Motor neuron (in vitro differentiated cells): Measurements from ENCODE around the gene ETS2. TPM values are rescaled to one million over a fixed set of nuclear protein-coding genes. Genes with fewer than 3 reads are reported as not detected.
A peak's percentile ranks its signal among the peaks of the same experiment; 100 is the strongest.

Experiments
- ATAC-seq, 8 experiments: fragments of 200-7000 bp; cut with Tn5 transposase; replicated peaks in 6 of 8; 2 replicates each; pipeline ENCODE4 v1.8.0; 2021; ENCODE audit warnings: mild to moderate bottlenecking in 8 of 8, moderate library complexity in 8 of 8
- H3K27ac ChIP-seq, 2 donors: fragments of 250-450 bp; sonication (Bioruptor Pico); 2 replicates each; pipeline ENCODE4 v1.9.0; 2021; ENCODE audit warnings: antibody characterized with exemption in 2 of 2, mild to moderate bottlenecking in 2 of 2, moderate library complexity in 1 of 2
- H3K4me1 ChIP-seq, 2 donors: fragments of 250-450 bp; sonication (Bioruptor Pico); replicated peaks in 1 of 2; 2 replicates each; pipeline ENCODE4 v1.6.1; 2021; ENCODE audit warnings: antibody characterized with exemption in 2 of 2, mild to moderate bottlenecking in 2 of 2, moderate library complexity in 1 of 2
- H3K4me3 ChIP-seq, 5 donors: fragments of 250-450 bp; sonication (Bioruptor Pico); 2 replicates each; pipeline ENCODE4 v1.9.0; 2021; ENCODE audit warnings: antibody characterized with exemption in 5 of 5, mild to moderate bottlenecking in 5 of 5, moderate library complexity in 4 of 5
- whole genome bisulfite sequencing, 10 experiments: fragments of 450-650 bp; shearing (Covaris generic); methylation state at CpG; one replicate each; pipeline ENCODE4 v1.0.0; 2022; 5-methylcytosine and 5-hydroxymethylcytosine counted together
- in situ Hi-C, 9 experiments: fragments of 400-800 bp; cut with MboI; loops; one replicate each; pipeline ENCODE4 v1.15.0; 2021; ENCODE audit warnings: low sequenced_read_pairs in 9 of 9, low pct_unique_long_range_greater_than_20kb in 2 of 9; ENCODE audit not compliant: unreplicated experiment in 9 of 9
- total RNA-seq, 8 experiments: library from RNA; unstranded; fragments of 300-600 nt; gene quantifications; 2 replicates each; pipeline versions ENCODE4 v1.2.3 to v1.2.4, GENCODE V29; 2022

Gene ETS2
- total RNA-seq, 8 experiments from 2014 or later: 6.4 to 44.1 (median 9.2) TPM

DNA sequence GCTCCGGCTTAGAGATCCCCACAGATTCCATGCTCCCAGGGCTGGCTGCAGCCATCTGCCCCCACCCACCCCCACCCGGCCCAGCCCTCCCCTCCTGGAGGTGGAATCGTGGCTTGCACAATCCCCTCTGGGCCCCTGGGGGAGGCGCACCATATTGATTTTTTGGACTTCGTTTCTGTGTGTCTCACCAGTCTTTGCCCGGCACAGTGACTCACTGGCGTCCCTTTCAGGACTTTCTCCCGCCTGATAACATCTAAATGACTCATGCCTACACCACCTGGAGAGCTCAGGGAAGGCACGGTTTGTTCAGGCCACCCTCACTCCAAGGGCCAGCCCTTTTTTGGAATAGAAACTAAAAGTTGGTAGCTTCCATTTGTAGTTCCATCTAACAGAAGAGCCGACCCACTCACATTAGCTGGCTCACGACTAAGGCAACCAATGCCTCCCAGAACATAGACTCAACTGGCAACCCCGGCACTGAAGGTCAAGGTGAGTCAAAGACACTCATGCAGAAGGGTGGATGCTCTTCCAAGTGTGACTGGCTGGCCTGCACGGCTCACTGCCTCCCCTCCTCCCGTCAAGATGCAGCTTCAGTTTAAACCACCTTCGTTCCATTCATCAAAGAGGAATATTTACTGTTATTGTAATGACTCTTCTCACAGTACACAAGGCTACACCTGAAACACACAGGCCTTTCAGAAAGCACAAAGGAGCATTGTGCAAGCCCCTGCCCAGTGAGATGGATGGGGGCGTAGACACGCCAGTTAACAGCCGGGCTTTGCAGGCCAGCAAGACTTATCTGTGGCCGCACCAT, 18.1 kb upstream of the ETS2 start:
- in situ Hi-C loops: no loop called here
- Histone ChIP-seq H3K4me3 (no peak overlapping the region), H3K4me1 (no peaks in the 10 kb centered on the region), H3K27ac (no peak overlapping the region)
- WGBS, 10 experiments: 56 to 100% (median 80%) methylated on average over 1 to 8 of the region's 19 CpGs; no CpG with 5 or more reads in 2 of the 10 experiments
- peak in 7 of 8 experiments; percentile 46 to 81 (median 71) for ATAC-seq

DNA sequence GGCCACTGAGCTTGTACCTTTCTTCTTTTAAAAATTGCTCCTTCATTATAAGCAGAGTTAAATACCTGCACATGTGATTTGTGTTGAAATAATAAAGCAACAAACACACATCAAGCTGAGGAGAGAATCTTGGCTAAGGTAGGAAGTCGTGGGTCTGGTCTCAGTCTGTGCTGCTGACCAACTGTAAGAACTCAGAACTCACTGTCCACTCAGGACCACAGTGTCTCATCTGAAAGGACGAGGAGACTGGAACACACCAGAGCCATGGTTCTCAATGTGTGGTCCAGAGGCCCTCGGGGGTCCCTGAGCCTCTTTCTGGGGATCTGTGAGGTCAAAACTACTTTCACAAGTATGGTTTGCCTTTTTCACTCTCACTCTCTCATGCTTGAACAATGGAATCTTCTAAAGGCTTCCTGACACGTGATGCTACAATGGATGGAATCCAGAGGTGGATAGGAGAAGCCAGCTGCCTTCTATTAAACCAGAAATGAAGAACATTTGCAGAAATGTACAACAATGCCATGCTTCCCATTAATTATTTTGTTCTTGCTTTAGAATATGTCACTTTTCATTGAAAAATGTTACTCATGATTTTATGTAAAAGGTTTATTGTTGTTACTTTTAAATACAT, 17.3 kb upstream of the ETS2 start:
- WGBS, 10 experiments: 0 to 82% (median 40%) methylated on average over 1 to 4 of the region's 4 CpGs; no CpG with 5 or more reads in 4 of the 10 experiments
- Histone ChIP-seq H3K4me1 (no peaks in the 10 kb centered on the region), H3K27ac (no peak overlapping the region), H3K4me3 (no peak overlapping the region)
- in situ Hi-C loops: no loop called here
- ATAC-seq: no peak

DNA sequence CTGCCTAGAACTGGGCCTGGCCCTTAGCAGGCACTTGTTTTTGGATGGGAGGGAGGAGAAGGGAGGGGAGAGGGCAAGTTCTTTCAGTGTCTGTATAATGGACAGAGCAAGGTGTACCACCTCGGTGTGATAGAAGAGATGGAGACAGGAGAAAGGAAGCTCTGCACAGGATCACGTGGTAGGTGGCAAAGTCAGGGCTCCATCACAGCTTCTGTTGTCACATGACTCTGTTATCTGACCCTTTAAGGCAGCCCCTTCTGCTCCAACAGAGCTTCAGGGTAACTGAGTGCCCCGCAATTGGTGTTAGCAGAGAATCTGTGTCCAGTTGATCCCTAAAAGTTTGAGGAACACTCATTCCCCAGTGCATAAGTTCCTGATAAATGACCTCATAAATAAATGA, 16.5 kb upstream of the ETS2 start:
- 20 to 83% (median 58%) methylated on average over 1 to 3 of the region's 3 CpGs; no CpG with 5 or more reads in 4 of the 10 experiments for WGBS, 10 experiments
- ATAC-seq: no peak
- Histone ChIP-seq H3K4me3 (no peak overlapping the region), H3K4me1 (no peaks in the 10 kb centered on the region), H3K27ac (no peak overlapping the region)
- in situ Hi-C loops: no loop called here

DNA sequence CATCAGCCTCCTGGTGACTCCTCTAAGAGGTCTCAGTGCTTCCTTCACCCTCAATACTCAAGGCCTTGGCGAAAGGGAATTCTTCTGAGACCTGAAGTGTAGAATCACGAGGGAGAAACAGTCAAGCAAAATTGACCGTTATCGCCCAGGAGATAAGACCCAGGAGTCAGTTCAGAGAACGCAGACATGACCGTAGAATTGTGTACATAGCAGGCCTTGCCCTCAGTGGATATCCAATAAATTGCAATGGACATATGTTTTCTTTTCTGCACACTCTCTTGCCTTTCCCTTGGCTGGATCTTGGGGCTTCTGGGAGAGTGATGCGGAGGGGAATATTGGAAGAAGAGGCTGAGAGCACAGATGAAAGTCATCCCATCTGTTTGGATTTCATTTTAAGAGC, 15.7 kb upstream of the ETS2 start:
- 0 to 100% (median 80%) methylated on average over 1 to 7 of the region's 7 CpGs; no CpG with 5 or more reads in 3 of the 10 experiments for WGBS, 10 experiments

DNA sequence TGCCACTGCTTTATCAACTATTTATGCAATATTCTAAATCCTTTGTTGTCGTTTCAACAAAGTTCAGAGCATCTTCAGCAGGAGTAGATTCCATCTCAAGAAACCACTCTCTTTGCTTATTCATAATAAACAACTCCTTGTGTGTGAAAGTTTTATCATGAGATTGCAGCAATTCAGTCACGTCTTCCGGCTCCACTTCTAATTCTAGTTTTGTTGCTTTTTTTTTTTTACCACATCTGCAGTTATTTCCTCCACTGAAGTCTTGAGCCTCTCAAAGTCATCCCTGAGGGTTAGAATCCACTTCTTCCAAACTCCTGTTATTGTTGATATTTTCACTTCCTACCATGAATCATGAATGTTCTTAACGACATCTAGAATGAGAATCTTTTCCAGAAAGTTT, 14.8 kb upstream of the ETS2 start:
- WGBS, 10 experiments: 0 to 100% (median 80%) methylated on average over 1 to 4 of the region's 4 CpGs
- no peaks in the 10 kb centered on the region for H3K4me1 ChIP-seq
- in situ Hi-C loops: no loop called here
- H3K27ac ChIP-seq: no peak overlapping the region
- no peak for ATAC-seq
- no peak overlapping the region for H3K4me3 ChIP-seq

More for the DNA sequence above, 15.7 kb upstream of the ETS2 start:
- H3K4me3 ChIP-seq: no peak overlapping the region
- in situ Hi-C loops: no loop called here
- no peak for ATAC-seq
- no peak overlapping the region for H3K27ac ChIP-seq
- H3K4me1 ChIP-seq: no peaks in the 10 kb centered on the region

DNA sequence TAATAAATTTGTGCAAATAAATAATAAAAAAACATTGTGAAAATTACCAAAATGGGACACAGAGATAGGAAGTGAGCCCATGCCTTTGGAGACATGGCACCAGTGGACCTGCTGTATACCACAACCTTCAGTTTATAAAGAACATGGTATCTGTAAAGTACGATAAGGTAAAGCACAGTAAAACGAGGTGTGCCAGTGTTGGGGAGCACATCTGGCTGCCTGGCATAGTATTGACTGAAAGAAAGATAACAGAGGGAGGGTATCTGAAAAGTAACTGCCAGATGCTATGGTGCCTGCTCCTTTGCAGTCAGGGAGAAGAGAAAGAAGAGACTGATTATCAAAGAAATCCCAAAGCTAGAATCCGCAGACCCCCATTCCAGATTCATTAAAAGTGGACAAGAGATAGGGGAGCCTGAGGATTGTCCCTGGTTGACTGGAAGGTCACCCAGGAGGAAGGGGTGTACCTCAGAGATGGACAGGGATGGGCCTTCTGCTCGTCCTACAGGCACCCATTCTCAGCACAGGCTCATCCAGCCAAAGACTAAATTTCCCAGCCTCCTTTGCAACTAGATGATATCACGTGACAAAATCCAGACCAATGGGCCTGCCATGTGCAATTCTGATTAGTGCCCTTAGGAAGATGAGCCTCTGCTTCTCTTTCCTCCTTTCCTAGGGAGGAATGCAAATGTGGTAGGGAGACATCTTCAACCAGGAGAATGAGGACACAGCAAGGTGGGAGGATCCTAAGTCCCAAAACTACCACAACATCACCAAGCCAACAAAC, 12.9 kb upstream of the ETS2 start:
- Histone ChIP-seq H3K4me1 (peaks cover 5 to 6% of the 10 kb centered on the region in 2 donors), H3K4me3 (no peak overlapping the region), H3K27ac (no peak overlapping the region)
- in situ Hi-C loops: no loop called here
- WGBS, 10 experiments: 42 to 85% (median 72%) methylated on average over 2 to 5 of the region's 5 CpGs; no CpG with 5 or more reads in 2 of the 10 experiments
- ATAC-seq: no peak

DNA sequence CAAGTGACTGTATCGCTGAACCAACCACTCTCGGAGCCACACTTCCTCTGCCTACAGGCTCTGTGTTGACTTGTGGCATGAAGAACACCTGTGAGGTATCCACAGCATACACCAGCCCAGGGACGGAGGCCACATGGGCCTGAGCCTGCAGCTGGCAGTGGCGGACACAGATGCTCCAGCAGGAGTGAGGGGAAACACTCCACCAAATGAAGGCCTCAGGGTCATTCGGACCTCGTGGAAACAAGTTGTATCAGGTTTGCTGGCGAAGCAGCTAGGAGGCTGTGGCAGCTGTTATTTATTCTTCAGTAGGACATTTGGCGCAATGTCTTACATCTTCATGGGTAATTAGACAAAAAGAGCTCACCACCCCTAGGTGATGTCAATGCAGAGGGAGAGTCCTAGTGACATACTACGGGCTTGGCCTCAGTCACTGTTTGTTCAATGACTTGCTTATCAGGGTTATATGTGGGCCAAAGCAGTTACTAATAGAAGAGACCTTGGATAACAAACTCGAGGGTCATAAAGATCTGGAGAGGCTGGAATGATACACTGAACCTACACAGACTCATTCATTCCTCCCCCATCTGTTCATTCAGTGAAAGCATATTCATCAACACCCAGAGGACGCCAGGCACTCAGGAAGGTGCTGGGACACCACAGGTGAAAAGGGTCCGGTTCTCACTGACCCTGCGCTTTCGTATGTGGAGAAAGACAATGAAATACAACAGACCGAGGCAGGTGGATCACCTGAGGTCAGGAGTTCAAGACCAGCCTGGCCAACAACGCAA, 11.6 kb upstream of the ETS2 start:
- H3K27ac ChIP-seq: no peak overlapping the region
- peak in 2 of 8 experiments; percentile 24 to 25 for ATAC-seq
- H3K4me3 ChIP-seq: no peak overlapping the region
- 78 to 97% (median 88%) methylated on average over 2 to 13 of the region's 16 CpGs; no CpG with 5 or more reads in 1 of the 10 experiments for WGBS, 10 experiments
- in situ Hi-C loops: no loop called here
- peaks cover 5 to 6% of the 10 kb centered on the region in 2 donors for H3K4me1 ChIP-seq

DNA sequence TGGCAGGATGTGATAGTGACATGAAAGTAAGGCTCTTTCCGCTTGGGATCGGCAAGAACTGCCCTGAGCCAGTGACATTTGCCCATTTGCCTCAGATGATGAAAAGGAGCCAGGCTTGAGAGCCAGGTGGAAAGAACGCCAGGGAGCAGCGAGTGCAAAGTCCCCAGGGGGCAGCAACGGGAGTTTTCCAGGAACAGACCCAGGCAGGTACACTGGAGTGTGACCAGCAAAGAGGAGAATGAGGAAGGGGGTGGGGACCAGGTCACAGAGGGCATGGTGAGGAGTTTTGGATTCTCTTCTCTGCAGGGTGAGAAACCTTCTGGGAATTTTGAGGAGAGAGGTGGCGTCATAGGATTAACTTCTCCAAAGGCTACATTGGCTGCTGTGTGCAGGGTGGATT, 10.8 kb upstream of the ETS2 start:
- 56 to 100% (median 85%) methylated on average over 2 to 6 of the region's 6 CpGs for WGBS, 10 experiments
- in situ Hi-C loops: no loop called here
- ATAC-seq: no peak

DNA sequence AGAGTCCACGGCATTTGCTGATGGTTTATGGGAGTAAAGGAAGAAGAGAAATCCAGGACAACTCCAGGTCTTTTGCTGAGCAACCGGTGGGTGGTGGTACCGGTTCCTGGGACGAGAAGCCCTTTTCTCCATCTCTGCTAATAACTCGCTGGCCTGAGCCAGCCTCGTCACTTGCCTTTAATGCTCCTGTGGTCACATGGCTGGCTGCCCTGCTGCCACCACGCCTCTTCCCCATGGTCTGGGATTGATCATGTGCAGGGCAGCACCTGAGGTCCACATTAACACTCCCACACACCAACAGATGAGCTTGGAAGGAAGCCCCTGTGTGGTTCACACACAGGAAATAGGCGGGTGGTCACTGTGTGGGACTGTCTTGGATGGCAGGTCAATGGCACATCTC, 10.3 kb upstream of the ETS2 start:
- no peak overlapping the region for H3K4me3 ChIP-seq
- 40 to 100% (median 75%) methylated on average over 1 to 4 of the region's 8 CpGs; no CpG with 5 or more reads in 6 of the 10 experiments for WGBS, 10 experiments
- in situ Hi-C loops: no loop called here

More for the DNA sequence above, 10.8 kb upstream of the ETS2 start:
- Histone ChIP-seq H3K4me3 (no peak overlapping the region), H3K4me1 (peaks cover 5 to 6% of the 10 kb centered on the region in 2 donors), H3K27ac (no peak overlapping the region)

DNA sequence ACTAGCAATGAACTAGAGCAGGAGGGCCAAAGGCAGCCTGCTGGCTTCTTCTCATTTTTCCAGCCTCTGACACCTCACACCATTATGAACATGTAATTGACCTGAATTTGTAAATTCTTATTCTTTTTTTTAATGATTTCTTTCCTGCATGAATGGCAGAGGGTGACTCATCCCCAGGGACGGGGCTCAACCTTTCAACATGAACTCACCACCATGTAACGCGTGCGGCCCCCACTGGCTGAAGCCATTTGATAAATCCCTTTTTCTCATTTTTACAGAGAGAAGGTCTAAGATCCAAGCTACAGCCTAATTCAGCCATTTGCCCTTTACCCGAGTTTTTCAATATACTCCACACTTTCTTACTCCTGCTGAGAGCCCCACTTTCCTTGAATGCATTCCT, 9.3 kb upstream of the ETS2 start:
- no peak overlapping the region for H3K27ac ChIP-seq
- H3K4me1 ChIP-seq: peaks cover 5 to 6% of the 10 kb centered on the region in 2 donors
- H3K4me3 ChIP-seq: no peak overlapping the region
- WGBS, 10 experiments: 20 to 73% (median 63%) methylated on average over 1 to 5 of the region's 5 CpGs
- peak in 7 of 8 experiments; percentile 65 to 83 (median 75) for ATAC-seq
- in situ Hi-C loops: no loop called here

More for the DNA sequence above, 10.3 kb upstream of the ETS2 start:
- ATAC-seq: no peak
- no peak overlapping the region for H3K27ac ChIP-seq
- H3K4me1 ChIP-seq: peaks cover 5 to 6% of the 10 kb centered on the region in 2 donors

DNA sequence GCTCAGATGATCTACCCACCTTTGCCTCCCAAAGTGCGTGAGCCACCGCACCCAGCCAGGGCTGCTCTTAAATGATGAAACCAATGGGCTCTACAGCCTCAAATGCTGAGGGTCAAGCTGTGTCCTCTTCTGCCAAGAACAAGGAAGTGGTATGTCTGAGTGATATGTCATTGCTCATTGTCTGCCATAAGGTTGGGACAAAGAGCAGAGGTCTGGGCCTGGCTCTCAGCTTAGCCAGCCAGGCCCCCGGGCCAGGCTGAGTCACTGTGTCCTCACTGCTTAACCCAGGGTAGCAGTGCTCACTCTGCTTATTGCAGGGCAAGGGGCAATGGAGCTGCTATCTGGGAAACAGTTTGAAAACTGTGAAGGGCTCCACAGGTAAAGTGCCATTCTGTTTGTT, 8.3 kb upstream of the ETS2 start:
- peak in 6 of 8 experiments; percentile 30 to 70 (median 45) for ATAC-seq
- no peak overlapping the region for H3K27ac ChIP-seq
- WGBS, 10 experiments: 33 to 100% (median 69%) methylated on average over 1 to 2 of the region's 3 CpGs; no CpG with 5 or more reads in 6 of the 10 experiments

DNA sequence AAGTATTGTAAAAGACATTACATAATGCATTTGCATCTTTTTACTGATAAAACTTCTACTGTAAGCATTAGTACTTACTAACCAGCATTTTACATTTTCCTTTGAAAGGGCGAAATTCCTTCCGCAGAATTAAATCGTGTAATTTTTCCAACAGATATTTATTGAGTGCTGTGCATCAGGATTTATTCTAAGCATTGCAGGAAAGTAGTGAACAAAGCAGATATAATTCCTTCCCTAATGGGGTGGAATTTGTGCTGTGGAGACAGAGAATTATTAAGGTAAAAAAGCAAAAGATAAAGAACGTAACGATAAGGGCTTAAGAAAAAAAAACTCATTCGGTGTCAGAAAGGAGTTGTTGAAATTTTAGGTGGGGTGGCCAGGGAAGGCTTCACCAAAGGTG, 7.6 kb upstream of the ETS2 start:
- no peak overlapping the region for H3K4me3 ChIP-seq
- ATAC-seq: no peak
- no peak overlapping the region for H3K27ac ChIP-seq
- in situ Hi-C loops: no loop called here
- 89 to 100% (median 95%) methylated on average over 3 to 6 of the region's 6 CpGs for WGBS, 10 experiments
- H3K4me1 ChIP-seq: peaks cover 5 to 6% of the 10 kb centered on the region in 2 donors

More for the DNA sequence above, 8.3 kb upstream of the ETS2 start:
- Histone ChIP-seq H3K4me3 (no peak overlapping the region), H3K4me1 (peaks cover 5 to 6% of the 10 kb centered on the region in 2 donors)
- in situ Hi-C loops: no loop called here
